Activated naive CD4-positive, alpha-beta T cell treated with anti-CD3 and anti-CD28 coated beads, Interleukin-2, amount 50 U/mL, for 72 hours (primary cell): ENCODE data around the gene LDAF1. TPM values are rescaled to one million over a fixed set of nuclear protein-coding genes. Genes with fewer than 3 reads are reported as not detected.
"Not testable (repeated sequence)": the region's sequence is repeated elsewhere in the genome, so short reads cannot be mapped to it uniquely, and the experiment has no call there.

ENCODE experiments used
- ATAC-seq, 2 donors: fragments of 150-1000 bp; cut with Tn5 transposase; 2 replicates each; pipeline ENCODE4 v1.10.0; 2021; ENCODE audit warnings: mild to moderate bottlenecking in 2 of 2, moderate library complexity in 2 of 2
- DNase-seq, 2 donors: peaks; one replicate each; pipeline ENCODE4 v3.0.0; 2021 to 2022; ENCODE audit warnings: low spot score in 2 of 2
- H3K27ac Mint-ChIP-seq, 2 donors: one replicate each; pipeline ENCODE4 v1.8.0; 2022; ENCODE audit warnings: mild to moderate bottlenecking in 2 of 2, mixed read lengths in 2 of 2
- H3K36me3 Mint-ChIP-seq, 2 donors: one replicate each; pipeline ENCODE4 v1.8.0; 2022; ENCODE audit warnings: mixed read lengths in 2 of 2
- H3K9me3 Mint-ChIP-seq, 2 donors: one replicate each; pipeline ENCODE4 v1.8.0; 2022; ENCODE audit warnings: mixed read lengths in 2 of 2
- total RNA-seq, 2 donors: library from RNA; stranded (reverse); gene quantifications; one replicate each; pipeline ENCODE4 v1.2.3, GENCODE V29; 2022

Gene LDAF1
- total RNA-seq: 10 to 100 TPM; 15.3 to 33.6 TPM

- ATAC-seq (peak; percentile 95 to 98), DNase-seq (peak; percentile 81 to 86)
- Mint-ChIP-seq H3K36me3 (no peaks in the 10 kb centered on the region), H3K27ac (peak within 1 kb of the TSS; percentile 41 to 85), H3K9me3 (no peaks in the 10 kb centered on the region)
Measured at GRCh38 chr16:21158208-21159110, at the start of gene LDAF1. LDAF1 (plus strand) TSS chr16:21158674; CDS start chr16:21161183, 2,509 bp downstream.

- H3K27ac Mint-ChIP-seq, DNase-seq, ATAC-seq: not testable (repeated sequence)
- Mint-ChIP-seq H3K9me3 (peaks cover 0 to 10% of the 10 kb centered on the region in 2 donors), H3K36me3 (peaks cover 16 to 22% of the 10 kb centered on the region in 2 donors)
Measured at GRCh38 chr16:21115551-21115950, 42.9 kb upstream of the LDAF1 start.

- Mint-ChIP-seq H3K27ac (peak overlapping the region in 1 of 2 donors; percentile 81), H3K9me3 (peaks cover 0 to 10% of the 10 kb centered on the region in 2 donors), H3K36me3 (peaks cover 16 to 22% of the 10 kb centered on the region in 2 donors)
- peak in 1 of 2 donors; percentile 73 for ATAC-seq
- peak in 1 of 2 donors; percentile 8 for DNase-seq
Measured at GRCh38 chr16:21116148-21116693, 42.3 kb upstream of the LDAF1 start.

GRCh38 chr16:21117567-21117966 lies 40.9 kb upstream of the LDAF1 start:
- H3K27ac Mint-ChIP-seq: no peak overlapping the region
- H3K36me3 Mint-ChIP-seq: peaks cover 16 to 22% of the 10 kb centered on the region in 2 donors
- DNase-seq: no peak
- H3K9me3 Mint-ChIP-seq: peaks cover 0 to 10% of the 10 kb centered on the region in 2 donors
- no peak for ATAC-seq

GRCh38 chr16:21120976-21121520 lies 37.4 kb upstream of the LDAF1 start:
- peaks cover 15 to 20% of the 10 kb centered on the region in 2 donors for H3K36me3 Mint-ChIP-seq
- H3K9me3 Mint-ChIP-seq: peaks cover 0 to 10% of the 10 kb centered on the region in 2 donors
- DNase-seq (no peak), ATAC-seq (no peak)
- no peak overlapping the region for H3K27ac Mint-ChIP-seq

GRCh38 chr16:21125191-21125590 lies 33.3 kb upstream of the LDAF1 start:
- no peak for ATAC-seq
- Mint-ChIP-seq H3K27ac (no peak overlapping the region), H3K9me3 (no peaks in the 10 kb centered on the region), H3K36me3 (no peaks in the 10 kb centered on the region)
- DNase-seq: no peak

GRCh38 chr16:21126518-21126917 lies 32.0 kb upstream of the LDAF1 start:
- Mint-ChIP-seq H3K27ac (no peak overlapping the region), H3K9me3 (no peaks in the 10 kb centered on the region), H3K36me3 (no peaks in the 10 kb centered on the region)
- no peak for ATAC-seq
- DNase-seq: no peak

- Mint-ChIP-seq H3K9me3 (no peaks in the 10 kb centered on the region), H3K27ac (no peak overlapping the region), H3K36me3 (no peaks in the 10 kb centered on the region)
- DNase-seq (no peak), ATAC-seq (no peak)
Measured at GRCh38 chr16:21128991-21129390, 29.5 kb upstream of the LDAF1 start.

- H3K27ac Mint-ChIP-seq: no peak overlapping the region
Measured at GRCh38 chr16:21130811-21131210, 27.7 kb upstream of the LDAF1 start.

GRCh38 chr16:21134053-21134452 lies 24.4 kb upstream of the LDAF1 start:
- Mint-ChIP-seq H3K9me3 (no peaks in the 10 kb centered on the region), H3K36me3 (no peaks in the 10 kb centered on the region), H3K27ac (no peak overlapping the region)
- ATAC-seq (no peak), DNase-seq (no peak)

More at GRCh38 chr16:21130811-21131210, 27.7 kb upstream of the LDAF1 start:
- ATAC-seq (no peak), DNase-seq (no peak)
- Mint-ChIP-seq H3K9me3 (no peaks in the 10 kb centered on the region), H3K36me3 (no peaks in the 10 kb centered on the region)

- H3K36me3 Mint-ChIP-seq: no peaks in the 10 kb centered on the region
- peaks cover 0 to 4% of the 10 kb centered on the region in 2 donors for H3K9me3 Mint-ChIP-seq
- DNase-seq (no peak), ATAC-seq (no peak)
- H3K27ac Mint-ChIP-seq: no peak overlapping the region
Measured at GRCh38 chr16:21145738-21146137, 12.7 kb upstream of the LDAF1 start.

GRCh38 chr16:21150375-21151001 lies 8.0 kb upstream of the LDAF1 start, which contains the start of gene DNAH3:
DNAH3 (minus strand) TSS chr16:21150846; CDS start chr16:21150319, 527 bp downstream.
- Mint-ChIP-seq H3K9me3 (no peaks in the 10 kb centered on the region), H3K36me3 (no peaks in the 10 kb centered on the region), H3K27ac (no peak within 1 kb of the TSS)
- ATAC-seq (no peak), DNase-seq (no peak)

GRCh38 chr16:21152160-21153030 lies 6.1 kb upstream of the LDAF1 start:
- not testable (repeated sequence) for H3K36me3 Mint-ChIP-seq, H3K9me3 Mint-ChIP-seq, DNase-seq, H3K27ac Mint-ChIP-seq, ATAC-seq

GRCh38 chr16:21153124-21153729 lies 5.2 kb upstream of the LDAF1 start:
- not testable (repeated sequence) for H3K27ac Mint-ChIP-seq, H3K9me3 Mint-ChIP-seq, DNase-seq, H3K36me3 Mint-ChIP-seq, ATAC-seq

- not testable (repeated sequence) for H3K9me3 Mint-ChIP-seq
Measured at GRCh38 chr16:21156011-21156410, 2.5 kb upstream of the LDAF1 start.

More at GRCh38 chr16:21156011-21156410, 2.5 kb upstream of the LDAF1 start:
- not testable (repeated sequence) for H3K36me3 Mint-ChIP-seq, ATAC-seq, DNase-seq, H3K27ac Mint-ChIP-seq
